Right atrium auricular region (tissue), 2 donors: ENCODE data around the gene COMMD7. TPM values are rescaled to one million over a fixed set of nuclear protein-coding genes. Genes with fewer than 3 reads are reported as not detected.

Experiments
- DNase-seq: peaks from one replicate; pipeline ENCODE4 v3.0.0-alpha.2; 2019; ENCODE audit warnings: low spot score
- H3K27ac ChIP-seq, 2 donors: fragments of 200-600 bp; sonication (generic); 1 replicate in 1 of 2; 2 replicates in 1 of 2; pipeline ENCODE4 v1.5.1; 2016 to 2019
- H3K27me3 ChIP-seq, 2 donors: fragments of 200-600 bp; sonication (generic); one replicate each; pipeline versions ENCODE4 v1.5.1 to v1.6.0; 2017 to 2019
- H3K36me3 ChIP-seq: fragments of 200-600 bp; sonication (generic); one replicate; pipeline ENCODE4 v1.5.1; 2016
- H3K4me1 ChIP-seq, 2 donors: fragments of 200-600 bp; sonication (generic); one replicate each; pipeline versions ENCODE4 v1.5.1 to v1.6.0; 2017 to 2019
- H3K4me3 ChIP-seq, 2 donors: fragments of 200-600 bp; sonication (generic); 1 replicate in 1 of 2; 2 replicates in 1 of 2; pipeline ENCODE4 v1.5.1; 2017 to 2019; ENCODE audit warnings: mild to moderate bottlenecking in 1 of 2, moderate library complexity in 1 of 2
- H3K9me3 ChIP-seq, 2 donors: fragments of 200-600 bp; sonication (generic); one replicate each; pipeline ENCODE4 v1.5.1; 2019
- CTCF ChIP-seq, 2 donors: fragments of 200-600 bp; sonication (generic); IDR thresholded peaks; one replicate each; pipeline ENCODE4 v1.5.1; 2019; ENCODE audit warnings: antibody characterized with exemption in 2 of 2
- total RNA-seq, 2 donors: library from RNA; depleted of rRNA; stranded (reverse); fragments of >200 nt; gene quantifications; one replicate each; pipeline ENCODE4 v1.1.0, GENCODE V29; 2016

The COMMD7 gene
- total RNA-seq, 2 donors from 2014 or later, result 22.2 to 29.3 TPM

DNA sequence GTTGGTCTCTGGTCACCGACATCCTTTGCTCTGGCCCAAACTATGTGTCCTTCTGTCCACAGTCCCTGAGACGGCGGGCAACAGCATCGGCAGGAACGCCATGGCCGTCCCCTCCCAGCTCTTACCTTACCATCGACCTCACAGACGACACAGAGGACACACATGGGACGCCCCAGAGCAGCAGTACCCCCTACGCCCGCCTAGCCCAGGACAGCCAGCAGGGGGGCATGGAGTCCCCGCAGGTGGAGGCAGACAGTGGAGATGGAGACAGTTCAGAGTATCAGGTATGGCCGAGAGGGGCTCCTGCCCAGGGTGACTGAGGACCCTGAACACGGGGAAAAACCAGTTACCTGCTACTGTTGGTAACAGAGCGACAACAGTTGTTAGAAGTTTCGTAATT, 43.9 kb upstream of the COMMD7 start:
- Histone ChIP-seq H3K27ac (no peak overlapping the region), H3K36me3 (no peaks in the 10 kb centered on the region), H3K4me3 (no peak overlapping the region), H3K4me1 (peaks cover 0 to 3% of the 10 kb centered on the region in 2 donors), H3K9me3 (no peaks in the 10 kb centered on the region), H3K27me3 (no peaks in the 10 kb centered on the region)
- no peak for DNase-seq
- no peak for TF ChIP-seq CTCF (IDR thresholded peaks at IDR 0.05)

DNA sequence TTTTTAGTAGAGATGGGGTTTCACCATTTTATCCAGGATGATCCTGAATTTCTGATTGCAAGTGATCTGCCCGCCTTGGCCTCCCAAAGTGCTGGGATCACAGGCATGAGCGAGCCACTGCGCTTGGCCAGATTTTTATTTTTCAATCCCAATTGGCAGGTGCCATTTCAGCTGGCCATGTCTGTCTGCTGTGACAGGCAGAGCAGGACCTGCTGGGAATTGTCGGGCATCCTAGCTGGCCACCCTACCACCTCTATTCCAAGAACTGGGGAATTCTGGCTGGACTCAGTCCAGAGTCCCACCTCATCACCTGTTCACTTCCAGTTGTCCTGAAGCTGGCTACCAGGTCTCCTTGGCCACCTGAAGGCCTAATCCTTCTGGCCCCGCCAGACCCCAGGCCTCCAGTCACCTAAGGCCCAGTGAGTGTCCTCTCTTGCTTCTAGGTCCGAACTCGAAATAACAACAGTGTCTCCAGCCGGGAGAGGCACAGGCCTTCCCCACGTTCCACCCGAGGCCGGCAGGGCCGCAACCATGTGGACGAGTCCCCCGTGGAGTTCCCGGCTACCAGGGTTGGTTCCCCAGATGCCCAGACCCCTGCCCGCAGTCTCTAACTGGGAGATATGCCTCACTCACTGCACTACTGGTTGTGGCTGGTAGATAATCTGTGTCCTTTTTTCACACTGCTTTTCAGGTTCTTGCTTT, 42.9 kb upstream of the COMMD7 start:
- Histone ChIP-seq H3K36me3 (no peaks in the 10 kb centered on the region), H3K27ac (no peak overlapping the region), H3K9me3 (no peaks in the 10 kb centered on the region), H3K4me3 (no peak overlapping the region), H3K4me1 (no peaks in the 10 kb centered on the region), H3K27me3 (no peaks in the 10 kb centered on the region)
- no peak for DNase-seq
- no peak for TF ChIP-seq CTCF (IDR thresholded peaks at IDR 0.05)

DNA sequence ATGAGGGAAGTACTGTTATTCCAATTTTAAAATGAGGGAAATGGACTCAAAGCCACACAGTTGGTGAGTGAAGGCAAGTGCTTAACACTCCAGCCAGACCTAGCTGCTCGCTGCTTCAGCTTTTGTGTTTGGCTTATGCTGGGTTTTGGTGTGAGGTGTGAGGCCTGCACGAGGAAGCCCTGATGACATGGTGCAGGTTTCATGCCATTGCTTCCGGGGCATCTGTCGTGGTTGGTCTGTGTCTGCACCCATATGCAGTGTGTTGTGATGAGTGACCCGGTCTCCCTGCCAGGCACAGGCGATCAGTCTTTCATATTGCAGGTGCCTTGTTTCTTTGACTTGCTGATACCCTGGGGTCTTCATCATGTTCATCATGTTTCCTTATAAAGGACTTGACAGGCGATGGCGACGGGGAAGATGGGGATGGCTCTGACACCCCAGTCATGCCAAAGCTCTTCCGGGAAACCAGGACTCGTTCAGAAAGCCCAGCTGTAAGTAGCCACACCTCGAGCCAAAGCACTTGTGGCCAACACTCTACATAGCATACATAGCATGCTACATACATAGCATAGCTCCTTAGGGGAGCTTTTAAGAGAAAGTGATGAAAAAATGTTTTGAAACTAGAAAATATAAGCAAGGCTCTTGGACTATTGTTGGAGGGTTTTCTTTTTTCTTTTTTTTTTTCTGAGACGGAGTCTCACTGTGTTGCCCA, 41.3 kb upstream of the COMMD7 start:
- no peak overlapping the region for H3K4me3 ChIP-seq
- no peak overlapping the region for H3K27ac ChIP-seq
- DNase-seq, result no peak
- no peaks in the 10 kb centered on the region for H3K4me1 ChIP-seq
- no peaks in the 10 kb centered on the region for H3K27me3 ChIP-seq
- no peak for TF ChIP-seq CTCF (IDR thresholded peaks at IDR 0.05)
- no peaks in the 10 kb centered on the region for H3K9me3 ChIP-seq
- no peaks in the 10 kb centered on the region for H3K36me3 ChIP-seq

- no peak for DNase-seq
- no peak for TF ChIP-seq CTCF (IDR thresholded peaks at IDR 0.05)
- Histone ChIP-seq H3K27ac (no peak overlapping the region), H3K36me3 (no peaks in the 10 kb centered on the region), H3K9me3 (no peaks in the 10 kb centered on the region), H3K27me3 (no peaks in the 10 kb centered on the region), H3K4me1 (no peaks in the 10 kb centered on the region), H3K4me3 (no peak overlapping the region)
Measured at GRCh38 chr20:32780749-32781655, 37.7 kb upstream of the COMMD7 start.

DNA sequence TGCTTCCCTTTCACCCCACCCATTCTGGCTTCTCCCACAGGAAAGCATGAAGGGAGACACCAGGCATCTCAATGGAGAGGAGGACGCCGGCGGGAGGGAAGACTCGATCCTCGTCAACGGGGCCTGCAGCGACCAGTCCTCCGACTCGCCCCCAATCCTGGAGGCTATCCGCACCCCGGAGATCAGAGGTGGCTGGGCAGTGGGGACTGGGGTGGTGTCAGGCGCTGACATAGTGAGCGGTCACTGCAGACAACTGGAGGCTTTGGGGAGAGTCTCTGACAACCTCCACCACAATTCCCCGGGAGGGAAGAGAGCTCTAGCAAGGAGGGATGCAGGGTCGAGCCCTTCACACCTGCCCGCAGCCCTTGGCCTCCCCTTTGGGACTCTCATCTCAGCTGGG, 37.0 kb upstream of the COMMD7 start:
- H3K36me3 ChIP-seq, result no peaks in the 10 kb centered on the region
- no peak overlapping the region for H3K4me3 ChIP-seq
- H3K27ac ChIP-seq, result no peak overlapping the region
- no peaks in the 10 kb centered on the region for H3K27me3 ChIP-seq
- H3K9me3 ChIP-seq, result no peaks in the 10 kb centered on the region
- no peak for TF ChIP-seq CTCF (IDR thresholded peaks at IDR 0.05)
- H3K4me1 ChIP-seq, result no peaks in the 10 kb centered on the region
- no peak for DNase-seq
